Stimulated activated CD4-positive, alpha-beta T cell treated with anti-CD3 and anti-CD28 coated beads, Interleukin-12 subunit alpha, Interleukin-12 subunit beta, amount 100 ng/mL, for 4 hours (primary cell): ENCODE results near the gene GP1BB.
A peak's percentile ranks its signal among the peaks of the same experiment; 100 is the strongest.
"Not testable (repeated sequence)": the region's sequence is repeated elsewhere in the genome, so short reads cannot be mapped to it uniquely, and the experiment has no call there.

Source experiments
- DNase-seq: peaks from one replicate; pipeline ENCODE4 v3.0.0-alpha.2; 2020

The GP1BB gene

GRCh38 chr22:19723232-19723982, at the start of gene GP1BB:
Gene GP1BB, plus strand, starts transcription at chr22:19723539. Its CDS starts 31 bp downstream, at chr22:19723570.
- peak; percentile 32 for DNase-seq

- DNase-seq, result no peak
Measured at GRCh38 chr22:19673660-19674059, 49.7 kb upstream of the GP1BB start.

- no peak for DNase-seq
Measured at GRCh38 chr22:19674129-19674928, 49.0 kb upstream of the GP1BB start.

GRCh38 chr22:19674929-19675253, 48.4 kb upstream of the GP1BB start:
- no peak for DNase-seq

- DNase-seq, result no peak
Measured at GRCh38 chr22:19675428-19675827, 47.9 kb upstream of the GP1BB start.

- not testable (repeated sequence) for DNase-seq
Measured at GRCh38 chr22:19676437-19676836, 46.9 kb upstream of the GP1BB start.

GRCh38 chr22:19678949-19679521, 44.3 kb upstream of the GP1BB start:
- DNase-seq, result no peak

GRCh38 chr22:19679522-19680101, 43.7 kb upstream of the GP1BB start:
- peak; percentile 48 for DNase-seq

- DNase-seq, result no peak
Measured at GRCh38 chr22:19680287-19680881, 43.0 kb upstream of the GP1BB start.

- no peak for DNase-seq
Measured at GRCh38 chr22:19680911-19681862, 42.2 kb upstream of the GP1BB start.

- DNase-seq, result no peak
Measured at GRCh38 chr22:19681863-19682245, 41.5 kb upstream of the GP1BB start.

- no peak for DNase-seq
Measured at GRCh38 chr22:19686946-19687345, 36.4 kb upstream of the GP1BB start.

GRCh38 chr22:19687561-19688300, 35.6 kb upstream of the GP1BB start:
- DNase-seq, result no peak

GRCh38 chr22:19688301-19689290, 34.7 kb upstream of the GP1BB start:
- no peak for DNase-seq

GRCh38 chr22:19689408-19689807, 33.9 kb upstream of the GP1BB start:
- no peak for DNase-seq

- no peak for DNase-seq
Measured at GRCh38 chr22:19691007-19691720, 32.2 kb upstream of the GP1BB start.

- no peak for DNase-seq
Measured at GRCh38 chr22:19691721-19692341, 31.5 kb upstream of the GP1BB start.

GRCh38 chr22:19693581-19693980, 29.8 kb upstream of the GP1BB start:
- no peak for DNase-seq
